Activated CD8-positive, alpha-beta T cell treated with anti-CD3 and anti-CD28 coated beads for 36 hours (primary cell): ENCODE results near the gene GPR78. TPM values are rescaled to one million over a fixed set of nuclear protein-coding genes. Genes with fewer than 3 reads are reported as not detected.

ENCODE experiments used
- ATAC-seq: fragments of 200-7000 bp; cut with Tn5 transposase; one replicate; pipeline ENCODE4 v1.10.0; 2021; ENCODE audit warnings: mild to moderate bottlenecking, moderate library complexity
- CTCF ChIA-PET: fragments of 350-600 bp; sonication (Branson Sonifier 250); formaldehyde crosslinking; loops from one replicate; lab custom pipeline; 2021; ENCODE audit warnings: antibody characterized with exemption; lab: Charles Lee
- POLR2A ChIA-PET: fragments of 350-600 bp; sonication (Branson Sonifier 250); formaldehyde crosslinking; loops from one replicate; lab custom pipeline; 2021; ENCODE audit warnings: antibody characterized with exemption; lab: Charles Lee
- DNase-seq: peaks from one replicate; pipeline ENCODE4 v3.0.0-alpha.2; 2020
- H3K27ac Mint-ChIP-seq: one replicate; pipeline ENCODE4 v1.8.0; 2021; ENCODE audit warnings: mild to moderate bottlenecking, mixed read lengths
- H3K27me3 Mint-ChIP-seq: one replicate; pipeline ENCODE4 v1.8.0; 2021; ENCODE audit warnings: mixed read lengths
- H3K36me3 Mint-ChIP-seq: one replicate; pipeline ENCODE4 v1.8.0; 2021; ENCODE audit warnings: low read depth, mixed read lengths
- H3K4me1 Mint-ChIP-seq: one replicate; pipeline ENCODE4 v1.8.0; 2021; ENCODE audit warnings: low read depth, mixed read lengths
- H3K4me3 Mint-ChIP-seq: one replicate; pipeline ENCODE4 v1.8.0; 2021; ENCODE audit warnings: mild to moderate bottlenecking, moderate library complexity, mixed read lengths
- H3K9me3 Mint-ChIP-seq: one replicate; pipeline ENCODE4 v1.8.0; 2021; ENCODE audit warnings: mixed read lengths
- CTCF ChIP-seq: fragments of 200-600 bp; IDR thresholded peaks from one replicate; pipeline ENCODE4 v1.8.0; 2022; ENCODE audit warnings: antibody characterized with exemption, mild to moderate bottlenecking
- intact Hi-C: fragments of 100-400 bp; cut with micrococcal nuclease; formaldehyde crosslinking; loops from one replicate; pipeline ENCODE4 v1.10.0; 2022
- total RNA-seq, 2 experiments: library from RNA; stranded (reverse); gene quantifications; one replicate each; pipeline ENCODE4 v1.2.3, GENCODE V29; 2021

GPR78 gene
- total RNA-seq, 2 experiments from 2014 or later, result not detected

- no peaks in the 10 kb centered on the region for H3K4me1 Mint-ChIP-seq
- peaks cover 15% of the 10 kb centered on the region for H3K27me3 Mint-ChIP-seq
- H3K36me3 Mint-ChIP-seq, result no peaks in the 10 kb centered on the region
- ChIA-PET POLR2A (no interaction called here), CTCF (no interaction called here)
- DNase-seq, result no peak
- intact Hi-C loops, result no loop called here
- TF ChIP-seq CTCF, result no peak
- H3K27ac Mint-ChIP-seq, result no peak overlapping the region
- no peaks in the 10 kb centered on the region for H3K9me3 Mint-ChIP-seq
- no peak overlapping the region for H3K4me3 Mint-ChIP-seq
- no peak for ATAC-seq
Observed at GRCh38 chr4:8589336-8589735, 9.1 kb downstream of the GPR78 start.

GRCh38 chr4:8589823-8590545 is 9.8 kb downstream of the GPR78 start:
- ATAC-seq, result no peak
- no peak for DNase-seq

GRCh38 chr4:8590546-8590880 is 10.3 kb downstream of the GPR78 start:
- Mint-ChIP-seq H3K9me3 (no peaks in the 10 kb centered on the region), H3K27me3 (peaks cover 17% of the 10 kb centered on the region), H3K27ac (no peak overlapping the region), H3K4me3 (no peak overlapping the region), H3K36me3 (no peaks in the 10 kb centered on the region), H3K4me1 (no peaks in the 10 kb centered on the region)
- no peak for DNase-seq
- intact Hi-C loops, result loop anchor here (5.0 kb wide), 1 partner anchor 123 kb away; no protein-coding TSS in a partner anchor
- no peak for ATAC-seq
- ChIA-PET POLR2A (no interaction called here), CTCF (no interaction called here)
- TF ChIP-seq CTCF, result no peak

More at GRCh38 chr4:8589823-8590545, 9.8 kb downstream of the GPR78 start:
- intact Hi-C loops, result loop anchor here (5.0 kb wide), 1 partner anchor 123 kb away; no protein-coding TSS in a partner anchor
- ChIA-PET CTCF (no interaction called here), POLR2A (no interaction called here)
- Mint-ChIP-seq H3K27ac (no peak overlapping the region), H3K9me3 (no peaks in the 10 kb centered on the region), H3K4me3 (no peak overlapping the region), H3K4me1 (no peaks in the 10 kb centered on the region), H3K27me3 (peaks cover 17% of the 10 kb centered on the region), H3K36me3 (no peaks in the 10 kb centered on the region)
- TF ChIP-seq CTCF, result no peak

GRCh38 chr4:8591114-8591513 is 10.9 kb downstream of the GPR78 start:
- no peak overlapping the region for H3K4me3 Mint-ChIP-seq
- no peak overlapping the region for H3K27ac Mint-ChIP-seq
- H3K4me1 Mint-ChIP-seq, result no peaks in the 10 kb centered on the region
- peaks cover 17% of the 10 kb centered on the region for H3K27me3 Mint-ChIP-seq
- TF ChIP-seq CTCF, result no peak
- intact Hi-C loops, result loop anchor here (5.0 kb wide), 1 partner anchor 124 kb away; no protein-coding TSS in a partner anchor
- ATAC-seq, result no peak
- no peak for DNase-seq
- no peaks in the 10 kb centered on the region for H3K9me3 Mint-ChIP-seq
- POLR2A ChIA-PET, result no interaction called here
- H3K36me3 Mint-ChIP-seq, result no peaks in the 10 kb centered on the region
- CTCF ChIA-PET, result interaction anchor here (1.1 kb wide), 1 partner anchor 16 kb away, joined by 3 read pairs; no protein-coding TSS in a partner anchor

GRCh38 chr4:8591626-8592365 is 11.6 kb downstream of the GPR78 start:
- no peaks in the 10 kb centered on the region for H3K9me3 Mint-ChIP-seq

More at GRCh38 chr4:8591626-8592365, 11.6 kb downstream of the GPR78 start:
- intact Hi-C loops, result loop anchor here (5.0 kb wide), 1 partner anchor 124 kb away; no protein-coding TSS in a partner anchor
- POLR2A ChIA-PET, result no interaction called here
- Mint-ChIP-seq H3K27ac (no peak overlapping the region), H3K4me1 (no peaks in the 10 kb centered on the region), H3K4me3 (no peak overlapping the region), H3K36me3 (no peaks in the 10 kb centered on the region), H3K27me3 (peaks cover 17% of the 10 kb centered on the region)
- TF ChIP-seq CTCF, result no peak
- CTCF ChIA-PET, result interaction anchor here (1.1 kb wide), 1 partner anchor 16 kb away, joined by 3 read pairs; no protein-coding TSS in a partner anchor
- DNase-seq, result no peak
- no peak for ATAC-seq
